GM12892 (cell line): ENCODE measurements around the gene SIRPB1.

Experiments
- DNase-seq: peaks from one replicate; pipeline ENCODE4 v3.0.0; 2011; ENCODE audit not compliant: insufficient read length
- FAIRE-seq: peaks from 2 replicates; lab custom pipeline; 2011; peaks lifted over from hg19 to GRCh38; lab: Jason Lieb, UNC
- POLR2A ChIP-seq: IDR thresholded peaks from 2 replicates; pipeline ENCODE4 v1.6.1; 2011; ENCODE audit warnings: low read depth, low read length, control low read depth
- POLR2AphosphoS5 ChIP-seq: IDR thresholded peaks from 2 replicates; pipeline ENCODE4 v1.6.1; 2011; ENCODE audit warnings: low read depth, low read length, control low read depth
- TAF1 ChIP-seq: IDR thresholded peaks from 2 replicates; pipeline ENCODE4 v1.6.1; 2011; ENCODE audit warnings: low read depth, mild to moderate bottlenecking, control low read depth, low read length, borderline replicate concordance

Gene SIRPB1

DNA sequence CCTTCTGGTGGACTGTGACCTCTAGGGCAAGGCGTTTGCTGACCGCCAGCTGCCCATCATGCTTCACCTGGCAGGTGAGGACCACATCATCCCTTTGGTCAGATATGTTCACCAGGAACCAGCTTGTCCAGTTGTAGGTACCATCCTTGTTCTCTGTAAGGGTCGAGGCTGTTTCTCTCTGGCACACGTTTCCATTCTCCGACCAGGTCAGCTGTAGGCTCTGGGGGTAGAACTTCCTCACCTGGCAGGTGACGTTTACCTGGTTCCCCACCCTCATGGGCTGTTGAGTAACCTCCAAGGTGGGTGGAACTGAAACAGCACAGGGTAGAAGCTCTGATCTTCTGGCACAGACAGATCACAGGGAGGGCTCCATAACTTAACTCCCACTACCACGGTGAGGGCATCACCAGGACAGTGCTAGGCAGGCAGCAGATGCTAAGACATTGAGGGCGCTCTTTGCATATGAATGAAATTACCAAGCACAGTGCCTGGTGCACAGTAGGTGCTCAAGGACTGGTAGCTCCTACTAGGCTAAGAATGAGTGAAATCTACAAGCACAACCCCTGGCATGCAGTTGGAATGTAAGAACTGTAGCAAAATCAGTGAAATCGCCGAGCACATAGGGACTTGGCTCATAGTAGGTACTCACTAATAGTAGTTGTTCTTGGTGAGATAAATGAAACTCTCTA is 15.6 kb upstream of the SIRPB1 start:
- TF ChIP-seq POLR2AphosphoS5 (no peak), POLR2A (no peak), TAF1 (no peak)
- no peak for FAIRE-seq

GRCh38 chr20:1633535-1633934 is 13.7 kb upstream of the SIRPB1 start:
- FAIRE-seq: no peak
- TF ChIP-seq POLR2AphosphoS5 (no peak), POLR2A (no peak), TAF1 (no peak)
- DNase-seq: no peak

More for the DNA sequence above, 15.6 kb upstream of the SIRPB1 start:
- DNase-seq: no peak

- FAIRE-seq (no peak), DNase-seq (no peak)
- TF ChIP-seq POLR2AphosphoS5 (no peak), POLR2A (no peak), TAF1 (no peak)
These were observed 12.4 kb upstream of the SIRPB1 start for GRCh38 chr20:1632178-1632577.

GRCh38 chr20:1631309-1632151 is 11.7 kb upstream of the SIRPB1 start:
- FAIRE-seq: no peak
- no peak for TF ChIP-seq TAF1
- TF ChIP-seq POLR2AphosphoS5: no peak
- TF ChIP-seq POLR2A: no peak
- DNase-seq: no peak

DNA sequence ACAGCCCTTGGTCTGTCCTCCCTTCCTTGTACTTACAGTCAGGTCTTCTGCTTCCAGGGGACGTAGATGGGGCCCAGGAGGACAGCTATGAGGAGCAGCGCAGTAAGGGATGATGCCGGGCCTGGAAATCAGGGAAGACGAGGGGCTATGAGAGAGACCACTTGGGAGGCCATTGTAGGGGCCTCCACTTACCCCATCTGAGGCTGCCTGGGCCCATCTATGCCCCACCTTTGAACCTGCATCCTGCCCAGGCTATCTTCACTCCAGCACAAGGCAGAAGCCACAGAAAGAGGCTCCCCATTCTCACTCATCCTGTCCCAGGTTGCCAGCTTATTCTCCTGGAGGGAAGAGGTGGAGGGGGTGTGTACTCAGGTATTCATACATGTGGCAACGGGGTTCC is 10.4 kb upstream of the SIRPB1 start:
- TF ChIP-seq TAF1 (no peak), POLR2A (no peak), POLR2AphosphoS5 (no peak)
- no peak for DNase-seq
- FAIRE-seq: no peak

GRCh38 chr20:1629321-1629720 is 9.5 kb upstream of the SIRPB1 start:
- no peak for FAIRE-seq
- no peak for DNase-seq
- no peak for TF ChIP-seq TAF1
- TF ChIP-seq POLR2AphosphoS5: no peak
- TF ChIP-seq POLR2A: no peak

DNA sequence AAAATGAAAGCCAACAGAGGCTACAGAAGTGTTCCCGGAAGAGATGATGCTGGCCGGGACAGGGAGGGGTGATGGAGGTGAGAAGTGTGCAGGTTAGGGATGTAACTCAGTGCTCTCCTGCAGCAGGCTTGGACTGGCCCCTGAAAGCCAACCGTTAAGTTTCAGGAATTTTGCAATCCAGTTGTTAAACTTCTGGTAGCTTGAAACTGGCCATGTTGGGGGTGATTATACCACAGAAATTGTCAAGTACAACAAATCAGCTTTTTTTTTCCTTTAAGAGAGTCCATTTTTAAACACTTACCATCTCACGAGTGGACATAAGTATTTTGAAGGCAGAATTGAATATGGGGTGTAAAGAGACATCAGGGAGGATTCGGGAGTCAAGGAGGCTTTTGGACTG is 8.8 kb upstream of the SIRPB1 start:
- no peak for FAIRE-seq
- no peak for DNase-seq
- no peak for TF ChIP-seq POLR2A
- TF ChIP-seq POLR2AphosphoS5: no peak
- TF ChIP-seq TAF1: no peak

- no peak for DNase-seq
- TF ChIP-seq POLR2AphosphoS5 (no peak), POLR2A (no peak), TAF1 (no peak)
- no peak for FAIRE-seq
These were observed 7.4 kb upstream of the SIRPB1 start for GRCh38 chr20:1627200-1627550.

- TF ChIP-seq TAF1 (no peak), POLR2AphosphoS5 (no peak), POLR2A (no peak)
- DNase-seq: no peak
- FAIRE-seq: no peak
These were observed 6.9 kb upstream of the SIRPB1 start for GRCh38 chr20:1626528-1627199.

- FAIRE-seq (no peak), DNase-seq (no peak)
- no peak for TF ChIP-seq POLR2A
- TF ChIP-seq TAF1: no peak
- TF ChIP-seq POLR2AphosphoS5: no peak
These were observed 5.4 kb upstream of the SIRPB1 start for GRCh38 chr20:1625083-1625690.

DNA sequence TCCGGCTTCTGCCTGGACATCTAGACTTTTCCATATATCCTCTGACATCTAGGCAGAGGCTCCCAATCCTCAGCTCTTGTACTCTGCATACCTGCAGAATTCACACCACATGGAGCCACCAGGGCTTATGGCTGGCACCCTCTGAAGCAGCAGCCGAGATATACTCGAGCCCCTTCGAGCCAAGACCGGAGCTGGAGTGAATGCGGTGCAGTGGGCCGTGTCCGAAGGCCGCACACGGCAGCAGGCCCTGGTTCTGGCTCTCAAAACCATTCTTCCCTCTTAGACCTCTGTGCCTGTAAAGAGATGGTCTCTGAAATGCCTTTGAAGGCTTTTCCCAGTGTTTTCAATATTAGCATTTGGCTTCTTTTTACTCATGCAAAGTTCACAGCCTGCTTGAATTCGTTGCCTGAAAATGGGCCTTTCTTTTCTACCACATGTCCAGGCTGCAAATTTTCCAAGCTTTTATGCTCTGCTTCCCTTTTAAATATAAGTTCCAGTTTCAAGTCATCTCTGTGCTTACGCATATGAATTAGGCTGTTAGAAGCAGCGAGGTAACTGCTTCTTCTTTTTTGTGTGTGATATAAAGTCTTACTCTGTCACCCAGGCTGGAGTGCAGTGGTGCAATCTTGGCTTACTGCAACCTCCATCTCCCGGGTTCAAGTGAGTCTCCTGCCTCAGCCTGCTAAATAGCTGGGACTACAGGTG is 3.8 kb upstream of the SIRPB1 start:
- TF ChIP-seq POLR2AphosphoS5: no peak
- DNase-seq: no peak
- FAIRE-seq: no peak
